ENCODE data around the gene ADAMTS16.

GRCh38 chr5:5266297-5266696, 126.2 kb downstream of the ADAMTS16 start:
- TF ChIP-seq CTCF (conservative IDR thresholded peaks at IDR 0.05; ENCODE audit: low read depth, low read length): no peak
- no peak for TF ChIP-seq EZH2 (IDR thresholded peaks at IDR 0.05; ENCODE audit: borderline replicate concordance, low read depth, low read length, poor library complexity, severe bottlenecking)
